NOMO-1 treated with DMSO at 0.1 percent for 48 hours (cell line): Measurements from ENCODE around the gene DMD.
"Not testable (repeated sequence)": the region's sequence is repeated elsewhere in the genome, so short reads cannot be mapped to it uniquely, and the experiment has no call there.

Experiments
- DNase-seq: peaks from one replicate; lab custom pipeline; 2025; ENCODE audit not compliant: unreplicated experiment; lab: John Stamatoyannopoulos, UW

The DMD gene

DNA sequence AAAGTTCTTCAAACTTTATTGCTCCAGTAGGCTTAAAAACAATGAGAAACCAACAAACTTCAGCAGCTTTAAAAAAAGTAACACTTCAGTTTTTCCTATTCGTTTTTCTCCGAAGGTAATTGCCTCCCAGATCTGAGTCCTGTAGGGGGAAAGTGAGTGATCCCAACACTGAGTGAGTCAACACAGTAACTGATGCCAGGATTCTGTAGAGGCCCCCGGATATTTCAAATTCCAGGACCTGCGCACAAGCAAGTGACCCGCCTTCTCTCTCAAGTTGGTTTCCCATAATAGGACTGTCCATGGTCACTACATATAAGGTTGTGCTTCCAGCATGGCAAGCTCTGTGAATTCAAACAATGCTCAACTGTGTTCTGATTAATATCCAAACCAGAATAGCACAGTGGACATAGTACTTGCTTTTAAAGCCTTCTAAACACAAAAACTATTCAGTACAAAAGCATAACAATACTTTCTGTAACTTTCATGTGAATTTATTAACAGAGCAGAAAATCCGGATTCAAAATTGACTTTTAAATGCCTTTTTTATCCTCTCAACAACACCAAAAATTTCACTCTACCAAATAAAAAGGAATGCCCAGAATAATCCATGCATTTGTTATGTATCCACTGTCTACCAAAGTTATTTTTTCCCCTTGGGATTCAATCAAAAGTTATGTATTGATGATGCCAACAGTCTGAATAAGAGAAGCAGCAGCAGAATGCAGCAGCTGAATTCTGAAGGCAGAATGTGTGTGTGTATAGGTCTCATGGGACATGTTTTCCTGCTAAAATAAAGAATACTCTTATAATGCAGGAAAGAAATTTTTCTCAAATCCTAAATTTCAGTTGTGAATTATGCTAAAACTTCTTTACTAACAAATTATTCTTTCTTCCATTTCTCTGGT, at the start of gene DMD:
Gene DMD (minus strand): TSS at position 194 of the 905 bp plus-strand sequence. CDS start 237 bp downstream, outside the sequence.
- no peak for DNase-seq

DNA sequence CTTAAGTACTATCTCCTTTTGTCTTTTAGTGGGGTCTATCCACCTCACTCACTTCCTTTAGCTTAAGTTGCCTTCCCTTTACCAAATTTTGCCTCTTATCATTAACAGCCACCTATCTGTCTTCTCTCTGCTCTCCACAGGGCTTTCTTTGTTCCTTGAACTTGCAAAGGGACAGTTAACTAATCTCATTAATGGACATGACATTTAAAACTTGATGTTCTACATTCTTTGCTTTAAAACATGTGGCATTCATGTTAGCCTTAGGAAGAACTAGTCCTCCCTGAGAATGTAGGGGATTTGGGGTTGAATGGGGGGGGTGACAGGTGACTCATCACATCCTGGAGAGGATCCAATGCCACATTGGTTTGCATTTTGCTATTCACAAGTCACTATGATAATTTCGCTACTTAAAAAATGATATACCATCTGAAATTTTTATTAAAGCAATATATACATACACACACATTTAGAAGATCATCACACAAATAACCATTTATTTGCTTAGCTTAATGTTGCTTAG, 41.0 kb upstream of the DMD start:
- DNase-seq = no peak

DNA sequence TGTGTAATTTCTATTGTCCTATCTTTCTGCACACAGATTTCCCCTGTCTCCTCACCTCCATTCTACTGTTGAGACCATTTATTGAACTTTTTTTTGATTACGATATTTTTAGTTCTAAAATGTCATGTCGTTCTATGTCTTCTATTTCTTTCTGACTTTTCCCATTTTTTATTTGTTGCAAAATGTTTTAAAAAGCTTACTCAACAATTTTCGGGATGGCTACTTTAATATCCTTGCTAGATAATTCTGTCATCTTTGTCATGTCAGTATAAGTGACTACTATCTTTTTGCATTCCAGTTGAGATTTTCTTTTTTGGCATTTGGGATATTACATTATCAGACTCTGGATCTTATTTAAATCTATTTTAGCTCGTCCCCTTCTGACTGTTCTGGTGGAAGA, 7.5 kb upstream of the DMD start:
- DNase-seq = no peak

DNA sequence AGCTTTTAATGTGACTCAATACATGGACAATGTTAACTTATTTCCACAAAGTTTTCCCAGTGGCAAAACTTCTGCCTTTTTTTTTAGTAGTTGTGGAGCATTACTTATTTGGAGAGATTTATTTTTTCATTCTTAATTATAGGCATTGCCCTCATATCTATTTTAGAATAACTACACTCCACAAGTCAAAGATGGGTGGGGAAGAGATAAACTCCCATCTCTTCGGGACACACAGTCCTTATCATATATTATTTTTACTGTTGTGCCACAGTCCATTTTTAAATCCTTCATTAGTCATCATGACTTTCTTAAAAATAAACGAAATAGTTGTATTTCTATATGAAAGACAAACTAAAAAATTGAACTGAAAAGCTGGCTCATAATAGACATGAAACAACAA, 1.2 kb downstream of the DMD start:
- DNase-seq = no peak

DNA sequence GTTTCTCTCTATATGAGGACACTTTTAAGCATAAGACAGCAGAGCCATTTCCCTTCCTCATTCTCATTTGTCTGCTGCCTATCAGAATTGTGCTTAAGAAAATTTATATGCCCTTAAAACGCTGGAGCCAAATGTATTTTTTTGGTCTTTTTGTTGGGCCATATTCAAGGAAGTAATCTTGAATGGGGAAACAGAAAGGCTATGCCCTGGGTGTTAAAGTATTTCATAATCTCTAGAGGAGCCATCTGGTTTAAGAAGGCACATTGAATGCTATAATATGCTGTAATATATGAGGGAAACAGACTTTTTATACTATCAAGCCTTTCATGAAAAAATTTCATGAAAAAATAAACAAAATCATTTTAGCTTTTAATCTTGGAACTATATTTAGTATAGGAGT, 4.3 kb downstream of the DMD start:
- no peak for DNase-seq

DNA sequence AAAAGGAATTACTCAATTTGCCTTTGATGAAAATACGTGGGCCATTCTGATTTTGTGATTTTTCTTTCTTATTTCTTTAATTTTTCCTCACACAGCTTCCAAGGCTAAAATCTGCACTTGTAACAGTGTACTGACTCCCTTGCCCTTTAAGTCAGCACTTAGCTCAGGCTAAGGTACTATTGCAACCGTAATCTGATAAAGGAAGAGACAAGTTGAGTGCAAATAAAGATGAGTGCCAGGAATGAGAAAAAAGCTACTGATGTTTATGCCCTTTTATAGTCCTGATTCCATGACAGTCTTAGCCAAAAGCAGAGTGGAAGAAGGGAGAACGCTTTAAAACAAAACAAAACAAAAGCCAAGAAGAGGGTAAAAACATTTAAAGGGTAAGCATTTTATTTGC, 6.0 kb downstream of the DMD start:
- DNase-seq = no peak

DNA sequence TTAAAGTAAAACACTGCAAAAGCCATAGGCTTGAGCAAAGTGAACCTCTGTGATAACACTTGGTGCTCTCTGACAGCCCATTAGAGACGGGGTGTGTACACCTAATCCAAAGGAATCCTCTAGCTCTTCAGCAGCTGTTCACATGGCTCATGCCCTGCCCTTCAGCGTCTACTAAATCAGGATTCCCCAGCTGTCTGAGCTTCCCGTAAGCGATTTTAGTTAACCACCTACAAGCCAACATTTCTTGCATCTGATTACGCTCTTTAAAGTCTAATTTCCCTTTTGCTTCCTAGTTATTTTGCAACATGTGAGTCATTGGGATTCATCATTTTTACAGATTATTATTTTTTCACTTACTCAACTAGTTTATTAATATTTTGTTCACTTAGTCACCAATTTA, 6.5 kb downstream of the DMD start:
- DNase-seq = no peak

DNA sequence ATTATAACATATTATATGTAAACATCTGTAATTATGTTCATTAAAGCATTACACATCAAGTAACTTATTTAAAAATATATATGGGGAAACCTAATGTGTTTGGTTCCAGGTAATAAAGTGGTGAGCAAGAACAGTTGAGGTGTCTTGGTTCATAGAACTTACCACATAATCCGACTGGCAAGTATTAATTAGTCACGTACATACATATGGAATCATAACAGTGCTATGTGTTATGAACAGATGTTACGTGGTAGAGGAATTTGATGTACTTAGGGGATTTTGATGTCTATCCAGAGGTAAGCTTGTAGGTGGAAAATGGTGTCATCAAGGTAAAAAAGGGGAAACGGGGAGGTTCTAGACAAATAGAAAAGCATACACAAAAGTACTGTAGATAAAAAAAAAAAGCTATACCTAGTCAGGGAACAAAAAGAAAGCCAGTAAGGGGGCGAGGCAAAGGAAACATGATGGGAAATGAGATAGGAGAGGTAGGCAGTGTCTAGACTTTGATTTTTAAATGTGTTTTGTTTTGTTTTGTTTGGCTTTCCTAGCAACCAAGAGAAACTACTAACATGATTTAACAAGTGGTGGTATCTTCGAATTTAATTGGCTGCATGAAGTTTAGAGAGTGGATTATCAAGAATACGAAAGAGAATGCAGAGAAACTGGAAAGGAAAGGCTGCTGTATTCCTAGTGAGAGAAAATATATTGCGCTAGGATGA, 12.6 kb downstream of the DMD start:
- DNase-seq = no peak

DNA sequence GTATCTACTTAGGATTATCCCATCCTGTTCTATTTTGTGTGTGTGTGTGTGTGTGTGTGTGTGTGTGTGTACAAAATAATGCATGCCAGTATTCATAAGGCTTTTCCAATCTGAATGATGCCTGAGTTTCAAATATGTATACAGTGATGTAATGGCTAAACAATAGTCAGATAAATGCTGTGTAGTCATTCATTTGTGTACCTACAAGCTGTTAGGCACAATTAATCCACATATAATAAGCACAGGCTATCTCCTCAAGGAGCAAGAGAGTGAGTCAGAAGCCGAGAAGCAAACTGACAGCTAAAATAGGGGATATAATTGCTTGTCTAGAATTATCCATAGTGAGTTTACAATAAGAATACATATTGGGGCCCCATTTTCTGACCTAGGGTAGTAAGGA, 15.7 kb downstream of the DMD start:
- no peak for DNase-seq

DNA sequence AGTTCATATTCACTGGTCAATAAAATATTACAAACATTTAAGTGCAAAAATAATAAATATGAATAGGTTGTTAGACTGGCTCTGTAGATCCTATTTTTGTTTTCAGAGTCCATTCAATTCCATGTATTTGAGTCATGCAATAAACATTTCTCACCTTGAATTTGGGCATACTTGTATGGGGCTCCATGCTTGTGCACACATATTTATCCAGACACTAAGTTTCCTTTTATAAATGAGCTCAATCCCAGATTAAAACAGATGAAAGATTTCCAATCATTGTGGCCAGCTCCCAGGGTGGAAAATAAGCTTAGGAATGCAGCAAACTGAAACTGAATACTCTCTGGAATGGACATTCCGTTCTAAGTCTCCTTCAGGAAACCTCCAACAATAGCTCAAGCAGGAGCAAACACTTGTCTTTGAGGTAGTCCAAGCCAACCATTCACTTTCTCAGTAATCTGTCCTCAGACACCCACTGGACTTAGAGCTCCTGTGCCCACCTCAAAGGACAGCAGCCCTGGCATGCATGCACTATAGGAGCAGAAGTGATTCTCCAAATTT, 16.4 kb downstream of the DMD start:
- DNase-seq = no peak

DNA sequence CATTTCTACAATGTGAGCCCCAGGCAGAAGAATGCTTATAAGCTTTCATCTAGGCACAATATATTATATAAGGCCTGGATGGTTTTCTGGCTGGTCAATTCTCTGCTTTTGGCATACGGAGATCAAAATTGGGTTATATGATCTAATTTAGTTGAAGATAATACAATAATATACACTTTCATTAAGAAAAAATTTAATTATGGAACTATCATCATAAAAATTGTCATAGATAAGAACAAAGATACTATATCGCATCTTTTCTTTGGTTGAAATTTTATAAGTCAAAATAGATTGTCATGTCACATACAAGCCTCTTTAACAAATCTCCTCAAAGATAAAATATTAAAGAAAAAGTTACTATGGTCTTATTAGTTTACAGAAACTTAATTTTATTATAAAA, 17.1 kb downstream of the DMD start:
- DNase-seq = no peak

DNA sequence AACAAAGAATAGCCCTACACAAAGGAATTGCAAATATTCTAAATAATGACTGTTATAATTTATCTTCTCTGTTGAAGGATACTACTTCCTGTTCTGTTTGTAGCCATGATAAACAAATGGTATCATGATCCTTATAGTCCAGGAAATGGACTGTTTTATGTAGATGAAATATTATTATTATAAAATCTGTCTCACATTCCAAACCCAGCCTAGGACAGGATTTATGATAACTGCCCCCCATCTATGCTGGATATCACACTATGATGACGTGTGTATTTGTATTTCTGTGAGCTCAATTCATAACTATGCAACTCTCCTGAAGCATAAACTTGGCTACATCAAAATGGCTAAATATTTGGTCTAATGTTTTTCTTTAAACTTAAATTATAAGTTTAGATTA, 21.3 kb downstream of the DMD start:
- no peak for DNase-seq

DNA sequence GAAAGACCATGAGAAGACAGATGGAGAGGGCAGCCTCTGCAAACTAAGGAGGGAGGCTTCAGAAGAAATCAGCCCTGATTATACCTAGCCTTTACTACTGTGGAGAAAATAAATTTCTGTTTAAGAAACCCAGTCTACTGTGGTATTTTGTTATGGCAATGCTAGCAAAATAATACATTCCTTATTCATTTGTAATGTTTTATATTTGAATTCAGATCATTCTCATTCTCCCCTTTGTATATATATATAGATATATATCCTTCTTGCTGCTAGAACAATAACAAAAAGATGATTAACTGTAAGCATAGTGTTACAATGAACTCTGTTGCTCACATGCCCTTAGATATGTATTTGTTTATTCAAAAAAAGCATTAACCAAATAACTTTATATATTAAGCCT, 22.5 kb downstream of the DMD start:
- DNase-seq = no peak

DNA sequence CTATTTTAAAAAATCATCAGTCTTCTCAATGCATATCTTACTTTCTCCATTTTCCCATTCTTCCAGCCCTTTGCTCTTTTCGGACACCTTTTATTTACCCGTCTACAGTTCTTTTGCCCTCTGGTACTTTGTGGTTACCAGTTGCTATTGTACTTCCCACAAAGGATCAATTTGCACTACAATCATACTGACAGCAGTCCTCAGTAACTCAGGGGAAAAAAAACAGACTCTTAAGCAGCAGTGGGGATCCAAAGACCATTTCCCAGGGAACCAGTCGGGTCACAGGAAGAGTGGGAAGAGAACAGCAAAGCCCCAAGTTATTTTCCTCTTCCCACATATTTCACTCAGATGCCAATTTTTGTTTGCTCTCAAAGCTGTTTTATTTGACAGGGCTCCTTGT, 23.1 kb downstream of the DMD start:
- DNase-seq = no peak

DNA sequence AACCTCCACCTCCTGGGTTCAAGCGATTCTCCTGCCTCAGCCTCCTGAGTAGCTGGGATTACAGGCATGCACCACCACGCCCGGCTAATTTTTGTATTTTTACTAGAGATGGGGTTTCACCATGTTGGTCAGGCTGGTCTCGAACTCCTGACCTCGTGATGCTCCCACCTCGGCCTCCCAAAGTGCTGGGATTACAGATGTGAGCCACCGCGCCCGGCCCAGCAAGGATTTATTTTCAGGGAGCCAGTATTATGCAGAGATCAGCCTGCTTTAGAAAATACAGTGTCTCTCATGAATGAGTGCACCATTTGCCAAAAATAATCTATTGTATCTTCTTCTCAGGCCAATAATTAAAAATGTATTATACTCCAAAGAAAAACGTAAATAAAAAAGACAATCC, 26.5 kb downstream of the DMD start:
- not testable (repeated sequence) for DNase-seq

DNA sequence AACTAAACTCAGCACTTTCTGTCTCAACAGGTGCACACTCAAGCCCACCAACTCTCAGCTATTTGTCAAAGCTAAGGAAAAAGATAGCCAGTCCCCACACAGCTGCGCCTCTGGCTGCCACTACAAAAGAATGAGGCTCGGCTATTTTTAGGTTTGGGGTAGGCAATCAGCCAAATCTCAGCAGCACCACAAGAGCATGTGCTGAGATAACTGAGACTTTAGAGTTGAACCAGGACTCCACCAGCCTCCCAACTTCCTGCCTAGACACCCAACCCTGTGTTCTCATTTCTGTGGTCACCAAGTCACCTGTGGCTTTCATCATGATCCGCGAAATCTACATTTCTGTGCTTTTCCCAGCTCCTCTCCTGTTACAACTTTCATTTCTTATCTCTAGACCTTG, 28.0 kb downstream of the DMD start:
- DNase-seq = no peak

DNA sequence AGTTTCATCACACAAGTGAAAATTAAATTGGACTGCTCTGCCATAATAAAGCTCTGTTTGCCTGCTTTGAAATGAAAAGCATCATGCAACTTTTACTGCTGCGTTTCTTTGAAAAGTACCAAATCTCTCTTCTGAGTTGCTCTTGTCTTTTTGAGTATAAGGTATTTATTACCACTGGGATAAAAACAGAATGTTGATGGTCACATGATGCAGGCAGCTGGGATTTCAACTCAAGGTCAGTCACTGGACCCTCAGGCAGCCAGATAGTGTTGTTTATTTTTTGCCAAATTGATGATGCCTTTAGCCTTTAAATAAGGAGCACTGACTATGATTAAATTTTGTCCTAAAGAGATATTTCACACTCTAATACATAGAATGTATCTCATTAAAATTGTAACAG, 32.7 kb downstream of the DMD start:
- no peak for DNase-seq

DNA sequence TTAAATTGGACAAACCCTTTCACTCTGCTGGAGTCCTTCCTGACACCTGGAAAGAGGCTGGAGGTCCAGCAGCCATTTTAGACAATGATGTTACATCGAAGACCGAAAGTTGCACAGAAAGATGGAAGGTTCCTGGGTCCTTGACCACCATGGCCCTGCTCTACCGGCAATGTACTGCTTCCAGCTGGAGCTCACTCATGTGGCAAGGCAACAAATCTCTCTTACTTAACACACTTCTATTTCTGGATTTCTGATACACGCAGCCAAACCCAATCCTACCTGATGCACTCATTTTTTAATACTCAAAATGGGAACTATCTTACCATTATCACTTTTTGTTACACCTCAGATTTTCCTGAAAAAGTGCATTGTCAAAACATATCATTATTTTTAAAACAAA, 33.1 kb downstream of the DMD start:
- no peak for DNase-seq

DNA sequence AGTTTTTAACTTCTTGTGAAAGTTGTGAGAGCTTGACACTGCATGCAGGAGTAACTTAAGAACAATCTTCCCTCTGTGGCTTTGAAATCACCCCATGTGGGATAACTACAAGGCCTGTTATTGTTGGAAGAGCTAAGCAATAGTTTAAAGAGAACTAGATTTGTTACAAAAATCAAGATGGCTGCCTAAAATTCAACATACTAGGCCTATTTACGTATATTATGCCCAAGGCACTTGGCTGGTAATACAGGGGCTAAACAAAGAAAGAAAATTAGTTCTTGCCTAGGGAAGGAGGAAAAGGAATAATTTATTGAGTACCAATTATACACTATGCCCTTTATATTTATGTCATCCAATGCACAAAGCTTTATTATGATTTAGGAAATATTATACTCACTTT, 36.1 kb downstream of the DMD start:
- no peak for DNase-seq

DNA sequence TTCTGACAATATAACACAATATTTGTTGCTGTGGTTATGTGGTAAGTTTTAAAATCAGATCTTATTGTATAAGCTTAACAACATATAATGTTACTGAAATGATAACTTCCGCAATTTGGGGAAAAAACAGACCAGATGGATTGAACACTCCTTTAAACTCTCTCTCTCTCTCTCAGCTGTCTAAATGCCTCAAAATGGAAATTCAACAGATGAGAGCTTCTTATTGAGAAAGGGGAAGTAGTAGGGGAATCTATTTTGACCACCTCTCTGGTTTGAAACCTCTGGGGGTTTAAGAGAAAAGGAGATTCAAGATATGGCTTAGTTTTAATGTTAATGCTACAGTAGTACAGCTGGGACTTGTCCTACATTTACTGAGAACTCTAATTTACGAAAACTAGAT, 40.3 kb downstream of the DMD start:
- DNase-seq = no peak

DNA sequence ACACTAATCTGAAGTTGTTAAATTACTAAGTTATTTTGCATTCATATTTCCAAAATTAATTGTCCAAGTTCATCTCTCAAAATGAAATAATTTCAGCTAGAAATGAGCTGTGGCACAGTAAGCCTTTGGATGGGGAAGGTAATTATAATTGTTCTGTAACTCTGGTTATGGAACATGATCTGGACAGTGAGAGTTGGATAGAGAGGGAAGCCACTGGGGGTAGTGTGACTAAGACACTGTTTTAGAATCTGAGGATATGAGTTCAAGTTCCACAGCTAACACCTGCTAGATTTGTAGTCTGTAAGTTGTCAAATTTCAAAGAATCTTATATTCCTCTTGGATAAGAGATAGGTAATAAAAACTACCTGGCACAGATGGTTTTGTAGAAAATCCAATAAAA, 49.5 kb downstream of the DMD start:
- no peak for DNase-seq

DNA sequence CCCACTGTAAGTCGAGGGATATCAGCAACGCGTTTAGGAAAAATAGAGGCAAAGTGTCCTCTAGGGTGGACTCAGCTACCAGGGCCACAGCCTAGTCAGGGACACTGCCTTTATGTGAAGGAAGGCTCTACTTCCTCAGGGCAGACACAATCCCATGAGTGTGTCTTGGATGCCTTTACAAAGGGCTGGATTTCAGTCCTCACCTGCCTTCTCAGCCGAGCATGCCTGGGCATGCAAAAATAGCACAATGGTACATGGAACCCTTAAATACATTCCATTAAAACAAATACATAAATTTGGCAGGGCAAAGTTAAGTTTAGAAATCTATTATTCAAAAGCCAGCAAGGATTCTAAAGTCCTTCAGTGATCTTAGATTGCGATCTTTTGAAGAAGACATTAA, 51.1 kb downstream of the DMD start:
- DNase-seq = no peak
